Adipose tissue (tissue), 3 donors: ENCODE data around the gene EIF2B5. TPM values are rescaled to one million over a fixed set of nuclear protein-coding genes. Genes with fewer than 3 reads are reported as not detected.
A peak's percentile ranks its signal among the peaks of the same experiment; 100 is the strongest.

ENCODE experiments used
- H3K27ac ChIP-seq: one replicate; pipeline ENCODE4 v1.5.1; 2013; ENCODE audit warnings: low read depth, low read length
- WGBS, 3 donors: extraction: QIAGEN DNeasy Blood & Tissue Kit; methylation state at CpG; one replicate each; pipeline ENCODE4 v1.1.7; 2013; 5-methylcytosine and 5-hydroxymethylcytosine counted together
- polyA plus RNA-seq, 3 donors: library from polyadenylated mRNA; stranded (reverse); fragments of 200-250 nt; gene quantifications; one replicate each; pipeline ENCODE4 v1.2.3, GENCODE V29; 2013
- donor health status: healthy with polysubstance abuse.
- donor health status: Bipolar disorder and iron deficiency.
- donor health status: healthy.

Gene EIF2B5
- polyA plus RNA-seq, 3 donors, result 24.4 to 38.0 (median 26.3) TPM

DNA sequence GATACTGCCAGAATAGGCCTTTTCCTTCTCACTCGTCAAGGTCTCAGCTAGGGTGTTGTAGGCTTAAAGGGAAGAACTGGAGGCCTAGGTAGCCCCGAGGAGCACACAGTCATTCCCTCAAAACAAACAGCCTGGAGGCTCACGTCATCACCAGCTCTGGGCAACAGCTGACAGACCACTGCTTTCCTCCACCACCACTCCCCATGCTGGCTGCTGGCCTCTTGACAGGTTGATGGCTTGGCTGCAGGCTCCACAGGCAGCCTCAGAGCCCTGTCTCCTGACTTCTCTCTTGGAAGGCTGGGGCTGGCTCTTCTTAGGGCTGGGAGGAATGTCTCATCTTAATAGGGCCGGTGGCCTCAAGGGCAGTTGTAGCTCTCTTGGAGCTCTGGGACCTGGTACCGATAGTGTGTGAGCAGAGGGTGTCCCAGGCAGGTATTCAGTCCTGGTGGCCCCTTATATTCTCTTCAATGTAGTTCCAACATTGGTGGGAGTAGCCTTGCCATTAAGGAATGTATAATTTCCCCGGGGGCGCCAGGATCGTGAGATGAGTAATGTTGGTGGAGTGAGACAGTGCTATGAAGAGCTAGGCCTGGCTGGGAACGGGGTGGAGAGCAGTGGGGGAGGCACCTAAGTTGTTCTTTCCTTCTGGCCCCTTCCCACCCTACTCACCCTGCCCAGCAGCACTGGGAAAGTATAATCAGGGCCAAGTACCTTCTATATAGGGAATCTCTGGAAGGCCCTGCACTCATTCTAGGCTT lies 33.4 kb downstream of the EIF2B5 start:
- H3K27ac ChIP-seq, result no peak overlapping the region
- 58 to 74% (median 59%) methylated on average over 9 of the region's 9 CpGs for WGBS, 3 donors

DNA sequence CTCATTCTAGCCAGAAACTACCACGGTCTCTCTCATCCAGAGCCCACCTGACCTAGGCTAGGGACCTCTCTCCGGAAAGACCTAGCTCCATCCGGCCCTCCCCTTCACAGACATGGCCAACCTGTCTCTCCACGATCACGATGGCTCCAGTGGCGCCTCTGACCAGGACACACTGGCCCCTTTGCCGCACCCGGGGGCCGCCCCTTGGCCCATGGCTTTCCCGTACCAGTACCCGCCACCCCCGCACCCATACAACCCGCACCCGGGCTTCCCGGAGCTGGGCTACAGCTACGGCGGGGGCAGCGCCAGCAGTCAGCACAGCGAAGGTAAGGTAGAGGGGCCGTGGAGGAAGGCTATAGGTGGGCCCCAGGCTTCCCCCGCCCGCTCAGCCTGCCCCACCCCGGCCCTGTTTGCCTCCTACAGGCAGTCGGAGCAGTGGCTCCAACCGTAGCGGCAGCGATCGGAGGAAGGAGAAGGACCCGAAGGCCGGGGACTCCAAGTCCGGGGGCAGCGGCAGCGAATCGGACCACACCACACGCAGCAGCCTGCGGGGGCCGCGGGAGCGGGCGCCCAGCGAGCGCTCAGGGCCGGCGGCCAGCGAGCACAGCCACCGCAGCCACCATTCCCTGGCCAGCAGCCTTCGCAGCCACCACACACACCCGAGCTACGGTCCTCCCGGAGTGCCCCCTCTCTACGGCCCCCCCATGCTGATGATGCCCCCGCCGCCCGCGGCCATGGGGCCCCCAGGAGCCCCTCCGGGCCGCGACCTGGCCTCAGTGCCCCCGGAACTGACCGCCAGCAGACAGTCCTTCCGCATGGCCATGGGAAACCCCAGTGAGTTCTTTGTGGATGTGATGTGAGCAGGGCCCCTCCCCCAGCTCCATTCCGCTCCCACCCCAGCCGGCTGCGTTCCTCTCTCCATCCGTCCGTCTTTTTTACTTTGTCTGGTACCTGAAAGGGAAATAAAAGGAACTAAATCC lies 35.0 kb downstream of the EIF2B5 start:
- WGBS, 3 donors, result 92 to 93% (median 93%) methylated on average over 49 to 66 of the region's 66 CpGs
- H3K27ac ChIP-seq, result no peak overlapping the region

GRCh38 chr3:184171562-184171961 lies 36.4 kb downstream of the EIF2B5 start:
- 76 to 84% (median 83%) methylated on average over 9 of the region's 9 CpGs for WGBS, 3 donors
- no peak overlapping the region for H3K27ac ChIP-seq

DNA sequence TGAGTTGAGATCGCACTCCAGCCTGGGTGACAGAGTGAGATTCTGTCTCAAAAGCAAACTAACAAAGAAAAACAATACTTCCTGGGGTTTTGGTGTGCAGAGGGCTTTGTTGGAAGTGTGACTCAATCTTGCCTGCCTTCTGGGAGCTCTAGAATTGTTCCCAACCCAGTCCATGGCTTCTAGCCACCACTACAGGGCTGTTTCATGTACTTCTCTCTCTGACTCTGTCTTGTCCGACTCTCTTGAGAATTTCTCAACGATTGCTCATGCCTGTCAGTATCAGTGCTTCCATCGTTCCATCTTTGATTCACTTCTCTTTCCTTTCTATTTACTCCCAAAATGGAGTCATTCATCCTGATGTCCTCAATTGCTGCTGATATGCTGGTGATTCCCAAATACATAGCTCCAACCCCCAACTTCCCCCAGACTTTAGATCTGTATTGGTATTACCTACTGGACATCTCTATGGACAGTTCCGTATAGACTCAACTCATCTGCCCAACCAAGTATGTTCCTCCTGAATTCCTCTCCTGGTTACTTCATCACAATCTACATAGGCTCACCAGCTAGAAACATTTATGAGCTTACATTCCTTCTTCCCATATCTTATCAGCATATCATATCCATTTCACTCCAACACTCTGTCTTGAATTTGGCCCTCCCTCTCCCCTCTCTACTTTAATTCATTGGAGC lies 37.7 kb downstream of the EIF2B5 start:
- H3K27ac ChIP-seq, result no peak overlapping the region
- WGBS, 3 donors, result 74 to 78% (median 74%) methylated on average over 5 of the region's 5 CpGs

DNA sequence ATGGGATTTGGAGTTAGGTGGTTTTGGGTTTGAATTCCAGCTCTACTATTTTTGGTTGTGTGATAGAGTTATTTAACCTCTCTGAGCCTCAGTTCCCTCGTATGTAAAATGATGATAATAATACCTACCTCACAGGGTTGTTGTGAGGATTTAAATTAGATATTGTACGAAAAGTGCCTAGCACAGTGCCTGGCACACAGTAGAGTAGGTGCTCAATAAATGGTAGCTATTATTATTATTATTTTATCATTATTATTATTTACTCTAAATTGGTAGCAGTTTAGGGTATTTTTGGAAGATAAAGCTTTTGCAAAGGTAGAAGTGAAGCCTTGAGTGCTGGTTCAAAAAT lies 38.2 kb downstream of the EIF2B5 start:
- no peak overlapping the region for H3K27ac ChIP-seq
- WGBS, 3 donors, result 87 to 97% (median 92%) methylated on average over 2 of the region's 2 CpGs

GRCh38 chr3:184174284-184174645 lies 39.1 kb downstream of the EIF2B5 start:
- H3K27ac ChIP-seq, result no peak overlapping the region
- 15 to 17% (median 16%) methylated on average over 4 of the region's 4 CpGs for WGBS, 3 donors

DNA sequence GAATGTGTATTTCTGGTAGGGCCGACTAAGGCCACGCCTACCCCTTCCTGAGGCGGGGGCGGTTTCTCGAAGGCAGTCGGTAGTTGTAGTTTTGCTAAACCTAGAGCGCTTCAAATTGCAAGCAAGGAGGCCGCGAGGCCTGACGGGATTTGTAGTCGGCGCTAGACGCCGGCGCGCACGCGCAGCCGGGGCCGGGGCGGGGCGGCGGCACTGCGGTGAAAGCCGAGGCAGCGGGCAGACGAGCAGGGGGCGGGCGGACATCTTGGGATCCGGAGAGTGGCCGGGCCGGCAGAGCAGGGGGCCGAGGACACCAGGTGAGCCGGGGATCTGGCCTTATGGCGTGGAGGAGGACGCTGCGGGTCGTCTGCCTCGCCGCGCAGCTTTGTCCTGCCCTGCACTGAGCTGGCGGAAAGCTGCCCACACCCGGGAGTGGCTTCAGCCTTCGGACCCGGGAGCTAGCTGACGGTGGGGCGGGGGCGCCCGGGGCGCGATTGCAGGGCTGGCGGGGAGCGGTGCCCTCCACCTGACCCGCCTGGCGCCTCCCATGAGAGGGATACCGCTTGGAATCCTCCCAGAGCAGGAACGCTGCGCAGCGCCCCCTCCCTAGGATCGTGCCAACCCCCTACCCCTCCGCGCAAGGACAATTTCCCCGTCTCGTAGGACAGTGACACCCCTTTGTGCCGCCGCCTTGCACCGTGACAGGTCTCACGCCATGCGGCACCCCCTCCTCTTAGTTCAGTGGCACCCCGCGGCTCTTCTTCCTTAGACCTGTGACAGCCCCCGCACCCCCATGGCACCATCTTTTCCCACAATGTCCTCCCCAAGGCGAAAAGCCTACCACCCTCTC lies 39.7 kb downstream of the EIF2B5 start, which contains the start of gene AP2M1:
Gene AP2M1, plus strand, starts transcription at position 210 of the 847 bp plus-strand sequence. CDS start 2,139 bp downstream, outside the sequence.
- WGBS, 3 donors, result 0 to 1% (median 0%) methylated on average over 63 to 73 of the region's 73 CpGs
- peak within 1 kb of the TSS; percentile 21 for H3K27ac ChIP-seq

DNA sequence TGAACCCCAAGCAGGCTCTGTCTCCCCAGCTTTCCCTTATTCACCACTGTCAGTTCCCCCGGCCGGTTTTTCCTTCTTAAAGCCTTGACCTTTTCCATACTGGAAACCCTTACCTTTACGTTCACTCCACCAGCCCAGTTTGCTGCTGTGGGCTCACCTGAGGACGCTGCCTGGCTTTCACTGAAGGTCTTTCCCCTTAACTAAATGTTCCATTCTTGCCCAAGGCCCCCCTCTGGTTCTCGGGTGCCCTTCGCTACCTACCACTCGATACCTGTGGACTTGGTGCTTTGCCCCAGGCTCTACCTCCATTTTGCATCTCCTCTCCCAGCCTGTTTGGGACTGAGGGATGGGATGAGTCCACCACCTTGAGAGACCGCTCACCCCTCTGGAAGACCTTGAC lies 40.3 kb downstream of the EIF2B5 start:
- WGBS, 3 donors, result 16 to 27% (median 19%) methylated on average over 8 of the region's 8 CpGs
- peak overlapping the region; percentile 21 for H3K27ac ChIP-seq

- no peak overlapping the region for H3K27ac ChIP-seq
- 31 to 50% (median 42%) methylated on average over 3 of the region's 3 CpGs for WGBS, 3 donors
Observed at GRCh38 chr3:184175981-184176376, 40.8 kb downstream of the EIF2B5 start.

GRCh38 chr3:184176377-184177330 lies 41.5 kb downstream of the EIF2B5 start:
- 33 to 59% (median 35%) methylated on average over 19 of the region's 19 CpGs for WGBS, 3 donors
- no peak overlapping the region for H3K27ac ChIP-seq

GRCh38 chr3:184177331-184177731 lies 42.2 kb downstream of the EIF2B5 start:
- no peak overlapping the region for H3K27ac ChIP-seq
- 24 to 75% (median 39%) methylated on average over 4 of the region's 4 CpGs for WGBS, 3 donors

GRCh38 chr3:184177767-184178306 lies 42.7 kb downstream of the EIF2B5 start:
- WGBS, 3 donors, result 89 to 92% (median 91%) methylated on average over 14 of the region's 14 CpGs
- H3K27ac ChIP-seq, result no peak overlapping the region

DNA sequence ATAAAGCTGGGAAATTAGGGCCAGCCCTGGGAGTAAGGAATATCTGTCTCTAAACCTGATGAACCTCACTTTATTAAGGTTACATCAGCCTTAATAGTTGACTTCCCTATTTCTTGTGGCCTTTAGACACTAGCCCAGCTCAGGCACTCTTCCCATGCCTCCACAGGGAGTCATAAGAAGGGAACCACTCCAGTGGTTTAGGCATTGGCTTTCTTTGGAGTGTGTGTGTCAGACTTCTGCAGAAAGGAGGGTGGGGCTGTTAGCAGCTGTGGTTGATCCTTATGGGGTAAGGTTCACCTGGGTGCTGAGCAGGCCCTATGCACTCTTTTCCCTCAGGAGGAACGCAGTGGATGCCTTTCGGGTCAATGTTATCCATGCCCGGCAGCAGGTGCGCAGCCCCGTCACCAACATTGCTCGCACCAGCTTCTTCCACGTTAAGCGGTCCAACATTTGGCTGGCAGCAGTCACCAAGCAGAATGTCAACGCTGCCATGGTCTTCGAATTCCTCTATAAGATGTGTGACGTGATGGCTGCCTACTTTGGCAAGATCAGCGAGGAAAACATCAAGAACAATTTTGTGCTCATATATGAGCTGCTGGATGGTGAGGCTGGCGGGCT lies 43.5 kb downstream of the EIF2B5 start:
- no peak overlapping the region for H3K27ac ChIP-seq
- WGBS, 3 donors, result 92 to 96% (median 95%) methylated on average over 13 of the region's 13 CpGs

DNA sequence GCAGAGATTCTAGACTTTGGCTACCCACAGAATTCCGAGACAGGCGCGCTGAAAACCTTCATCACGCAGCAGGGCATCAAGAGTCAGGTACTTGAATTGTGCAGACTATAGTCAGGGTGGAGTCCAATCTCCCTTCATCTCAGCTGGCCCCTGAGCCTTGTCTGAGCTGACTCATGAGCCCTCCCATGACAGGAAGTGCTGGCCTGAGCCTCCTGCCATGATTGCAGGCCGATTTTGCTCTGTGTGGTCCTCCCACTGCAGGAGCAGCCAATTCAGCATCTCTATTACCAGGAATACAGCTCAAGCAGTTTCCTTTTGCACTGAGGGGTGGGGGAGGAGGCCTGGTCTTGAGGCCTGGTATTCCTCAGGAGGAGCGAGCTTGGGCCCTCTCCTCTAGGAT lies 45.0 kb downstream of the EIF2B5 start:
- WGBS, 3 donors, result 87 to 91% (median 87%) methylated on average over 6 of the region's 6 CpGs
- no peak overlapping the region for H3K27ac ChIP-seq

DNA sequence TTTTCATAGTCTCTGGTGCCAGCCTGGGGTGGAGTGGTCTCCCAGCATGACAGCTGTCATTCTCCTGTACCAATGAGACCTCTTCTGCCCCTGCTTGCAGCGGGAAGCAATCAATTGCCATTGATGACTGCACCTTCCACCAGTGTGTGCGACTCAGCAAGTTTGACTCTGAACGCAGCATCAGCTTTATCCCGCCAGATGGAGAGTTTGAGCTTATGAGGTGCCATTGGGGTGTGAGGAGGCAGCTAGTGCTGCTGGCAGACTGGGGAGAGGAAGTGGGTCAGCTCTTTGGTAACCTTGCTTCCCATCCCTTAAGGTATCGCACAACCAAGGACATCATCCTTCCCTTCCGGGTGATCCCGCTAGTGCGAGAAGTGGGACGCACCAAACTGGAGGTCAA lies 46.4 kb downstream of the EIF2B5 start:
- 93 to 96% (median 95%) methylated on average over 9 of the region's 9 CpGs for WGBS, 3 donors
- H3K27ac ChIP-seq, result no peak overlapping the region

DNA sequence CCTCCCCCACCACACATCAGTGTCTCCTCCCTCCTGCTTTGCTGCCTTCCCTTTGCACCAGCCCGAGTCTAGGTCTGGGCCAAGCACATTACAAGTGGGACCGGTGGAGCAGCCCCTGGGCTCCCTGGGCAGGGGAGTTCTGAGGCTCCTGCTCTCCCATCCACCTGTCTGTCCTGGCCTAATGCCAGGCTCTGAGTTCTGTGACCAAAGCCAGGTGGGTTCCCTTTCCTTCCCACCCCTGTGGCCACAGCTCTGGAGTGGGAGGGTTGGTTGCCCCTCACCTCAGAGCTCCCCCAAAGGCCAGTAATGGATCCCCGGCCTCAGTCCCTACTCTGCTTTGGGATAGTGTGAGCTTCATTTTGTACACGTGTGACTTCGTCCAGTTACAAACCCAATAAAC lies 48.5 kb downstream of the EIF2B5 start:
- 72 to 86% (median 84%) methylated on average over 5 of the region's 5 CpGs for WGBS, 3 donors
- H3K27ac ChIP-seq, result no peak overlapping the region
